Right lobe of liver (tissue), 6 donors: ENCODE results near the gene E2F1. TPM values are rescaled to one million over a fixed set of nuclear protein-coding genes. Genes with fewer than 3 reads are reported as not detected.

Experiments
- ATAC-seq, 4 donors: fragments of 200-7000 bp; cut with Tn5 transposase; one replicate each; pipeline ENCODE4 v1.9.1; 2020; ENCODE audit warnings: mild to moderate bottlenecking in 4 of 4, moderate library complexity in 4 of 4
- DNase-seq, 3 donors: peaks; one replicate each; pipeline ENCODE4 v3.0.0-alpha.2; 2020
- H3K27ac ChIP-seq, 3 donors: fragments of 200-600 bp; one replicate each; pipeline ENCODE4 v1.8.0; 2022
- H3K27me3 ChIP-seq, 2 donors: fragments of 200-600 bp; one replicate each; pipeline ENCODE4 v1.8.0; 2022
- H3K36me3 ChIP-seq, 4 donors: fragments of 200-600 bp; sonication (generic) in 1 of 4; one replicate each; pipeline versions ENCODE4 v1.5.1 to v1.8.0; 2017 to 2022; ENCODE audit warnings: control low read depth in 1 of 4
- H3K4me1 ChIP-seq, 4 donors: fragments of 200-600 bp; sonication (generic) in 1 of 4; one replicate each; pipeline versions ENCODE4 v1.5.1 to v1.8.0; 2017 to 2022; ENCODE audit warnings: control low read depth in 1 of 4
- H3K4me3 ChIP-seq, 3 donors: fragments of 200-600 bp; one replicate each; pipeline ENCODE4 v1.8.0; 2022
- H3K9me3 ChIP-seq, 4 donors: fragments of 200-600 bp; sonication (generic) in 1 of 4; one replicate each; pipeline versions ENCODE4 v1.5.1 to v1.8.0; 2017 to 2022; ENCODE audit warnings: control low read depth in 1 of 4
- POLR2A ChIP-seq: fragments of 450-650 bp; IDR thresholded peaks from one replicate; pipeline ENCODE4 v1.6.1; 2017; ENCODE audit warnings: antibody characterized with exemption, mild to moderate bottlenecking
- WGBS: methylation state at CpG from one replicate; pipeline ENCODE4 v1.1.6; 2018; ENCODE audit warnings: low coverage, low lambda C conversion rate; ENCODE audit not compliant: insufficient coverage; ENCODE audit errors: missing lambda C conversion rate; 5-methylcytosine and 5-hydroxymethylcytosine counted together
- intact Hi-C, 2 donors: fragments of 100-400 bp; cut with DNase I; formaldehyde crosslinking; loops; one replicate each; pipeline versions ENCODE4 v1.11.2 to v1.14.1; 2022
- total RNA-seq, 6 experiments: library from RNA; depleted of rRNA in 2 of 6; stranded (reverse); fragments of >200 nt in 2 of 6; fragmentation: NEBNext Ultra II Directional in 3 of 6; extraction: Animal tissue kit (Norgen Biotek cat#: 25700) in 3 of 6; gene quantifications; one replicate each; pipeline versions ENCODE4 v1.1.0 to v1.2.4, GENCODE V29; 2016 to 2023
- TF ChIP-seq, protein P1 (sequence below), 4 donors: fragments of 200-600 bp in 3 of 4; fragments of 450-650 bp in 1 of 4; IDR thresholded peaks; one replicate each; pipeline versions ENCODE4 v1.5.1 to v1.8.0; 2016 to 2022; ENCODE audit warnings: antibody characterized with exemption in 4 of 4, mild to moderate bottlenecking in 2 of 4
- donor health status: DM: no; HTN: yes; CAD: no.
- donor health status: DM: no; HTN: no; CAD: no.
- donor health status: DM: no; HTN: no; CAD: no.
- donor health status: DM: no; HTN: yes; CAD: no.
- donor health status: DM: no; HTN: yes; CAD: no.

E2F1 gene
- total RNA-seq, 6 experiments from 2014 or later, result 0.24 to 8.8 (median 0.77) TPM

DNA sequence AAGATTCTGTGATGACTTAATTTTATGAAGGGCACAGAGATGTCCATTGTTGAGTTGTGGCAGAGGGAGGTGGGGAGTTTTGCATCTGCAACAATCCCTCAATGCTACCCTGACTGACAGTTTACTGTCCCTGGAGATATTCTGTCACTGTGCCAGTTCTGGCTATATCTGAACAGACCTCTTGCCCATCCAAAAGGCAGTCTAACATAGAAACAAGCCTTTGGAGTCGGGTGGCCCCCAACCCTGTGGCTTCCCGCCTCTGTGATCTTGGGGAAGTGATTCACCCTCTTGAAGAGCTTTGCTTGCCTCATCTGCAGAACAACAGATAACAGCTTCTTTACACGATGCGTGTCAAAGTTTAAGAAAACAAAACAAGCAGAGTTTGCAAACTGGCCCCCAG, 3.8 kb upstream of the E2F1 start:
- H3K9me3 ChIP-seq, result no peaks in the 10 kb centered on the region
- no peak overlapping the region for H3K27ac ChIP-seq
- no peaks in the 10 kb centered on the region for H3K36me3 ChIP-seq
- no peak overlapping the region for H3K4me3 ChIP-seq
- TF ChIP-seq POLR2A, result no peak
- TF ChIP-seq, protein P1, sequence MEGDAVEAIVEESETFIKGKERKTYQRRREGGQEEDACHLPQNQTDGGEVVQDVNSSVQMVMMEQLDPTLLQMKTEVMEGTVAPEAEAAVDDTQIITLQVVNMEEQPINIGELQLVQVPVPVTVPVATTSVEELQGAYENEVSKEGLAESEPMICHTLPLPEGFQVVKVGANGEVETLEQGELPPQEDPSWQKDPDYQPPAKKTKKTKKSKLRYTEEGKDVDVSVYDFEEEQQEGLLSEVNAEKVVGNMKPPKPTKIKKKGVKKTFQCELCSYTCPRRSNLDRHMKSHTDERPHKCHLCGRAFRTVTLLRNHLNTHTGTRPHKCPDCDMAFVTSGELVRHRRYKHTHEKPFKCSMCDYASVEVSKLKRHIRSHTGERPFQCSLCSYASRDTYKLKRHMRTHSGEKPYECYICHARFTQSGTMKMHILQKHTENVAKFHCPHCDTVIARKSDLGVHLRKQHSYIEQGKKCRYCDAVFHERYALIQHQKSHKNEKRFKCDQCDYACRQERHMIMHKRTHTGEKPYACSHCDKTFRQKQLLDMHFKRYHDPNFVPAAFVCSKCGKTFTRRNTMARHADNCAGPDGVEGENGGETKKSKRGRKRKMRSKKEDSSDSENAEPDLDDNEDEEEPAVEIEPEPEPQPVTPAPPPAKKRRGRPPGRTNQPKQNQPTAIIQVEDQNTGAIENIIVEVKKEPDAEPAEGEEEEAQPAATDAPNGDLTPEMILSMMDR (IDR thresholded peaks at IDR 0.05), result no peak
- intact Hi-C loops, result no loop called here
- WGBS, result 34% methylated on average over 4 of the region's 4 CpGs
- H3K4me1 ChIP-seq, result peaks cover 0 to 3% (median 0%) of the 10 kb centered on the region in 4 donors
- no peak for DNase-seq
- no peaks in the 10 kb centered on the region for H3K27me3 ChIP-seq
- peak in 2 of 4 donors; percentile 9 to 18 for ATAC-seq

DNA sequence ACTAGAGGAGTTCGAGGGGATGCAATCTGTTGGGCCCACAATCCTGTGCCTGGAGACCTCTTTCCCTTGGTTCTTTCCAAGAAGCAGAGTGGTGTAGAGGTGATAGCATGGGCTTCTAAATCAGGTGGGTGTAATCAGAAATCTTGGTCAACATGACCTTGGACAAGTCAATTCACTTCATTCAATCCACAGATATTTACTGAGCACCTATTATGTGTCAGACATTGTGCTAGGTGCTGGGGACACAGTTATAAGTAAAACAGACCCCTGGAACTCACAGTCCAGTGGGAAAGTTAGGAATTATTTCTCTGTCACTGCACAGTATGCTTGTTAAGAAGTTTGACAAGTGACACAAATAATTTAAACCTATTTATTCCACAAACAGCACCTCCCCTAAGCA, 3.3 kb upstream of the E2F1 start:
- no peak overlapping the region for H3K27ac ChIP-seq
- intact Hi-C loops, result no loop called here
- ATAC-seq, result no peak

DNA sequence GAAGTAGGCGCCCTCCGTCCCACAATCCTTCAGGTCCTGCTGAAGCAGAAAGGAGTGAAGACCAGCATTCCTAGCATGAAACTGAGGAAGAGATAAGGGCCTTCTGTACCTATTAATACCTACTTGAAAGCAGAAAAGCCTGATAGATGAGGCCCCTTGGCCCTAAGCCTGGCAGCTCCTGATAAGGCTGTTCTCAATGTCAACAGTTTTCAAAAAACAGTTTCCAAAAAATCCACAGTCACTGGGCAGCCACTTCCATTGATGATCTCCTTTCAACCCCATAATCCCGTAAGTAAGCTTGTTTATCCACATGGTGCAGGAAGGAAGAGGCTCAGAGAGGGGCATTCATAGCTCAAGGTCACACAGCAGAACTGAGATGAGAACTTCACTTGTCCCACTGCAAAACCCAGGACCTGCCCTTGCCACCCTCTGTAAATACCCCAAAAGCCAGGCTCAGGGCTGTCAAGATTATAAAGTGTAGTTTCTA, 2.8 kb upstream of the E2F1 start:
- no peak for DNase-seq

More for the DNA sequence above, 3.3 kb upstream of the E2F1 start:
- TF ChIP-seq, protein P1 (IDR thresholded peaks at IDR 0.05), result no peak
- no peak for TF ChIP-seq POLR2A
- 80% methylated on average over 1 of the region's 1 CpG for WGBS
- Histone ChIP-seq H3K36me3 (no peaks in the 10 kb centered on the region), H3K9me3 (no peaks in the 10 kb centered on the region), H3K4me3 (no peak overlapping the region), H3K4me1 (peaks cover 0 to 3% (median 0%) of the 10 kb centered on the region in 4 donors), H3K27me3 (no peaks in the 10 kb centered on the region)
- no peak for DNase-seq

DNA sequence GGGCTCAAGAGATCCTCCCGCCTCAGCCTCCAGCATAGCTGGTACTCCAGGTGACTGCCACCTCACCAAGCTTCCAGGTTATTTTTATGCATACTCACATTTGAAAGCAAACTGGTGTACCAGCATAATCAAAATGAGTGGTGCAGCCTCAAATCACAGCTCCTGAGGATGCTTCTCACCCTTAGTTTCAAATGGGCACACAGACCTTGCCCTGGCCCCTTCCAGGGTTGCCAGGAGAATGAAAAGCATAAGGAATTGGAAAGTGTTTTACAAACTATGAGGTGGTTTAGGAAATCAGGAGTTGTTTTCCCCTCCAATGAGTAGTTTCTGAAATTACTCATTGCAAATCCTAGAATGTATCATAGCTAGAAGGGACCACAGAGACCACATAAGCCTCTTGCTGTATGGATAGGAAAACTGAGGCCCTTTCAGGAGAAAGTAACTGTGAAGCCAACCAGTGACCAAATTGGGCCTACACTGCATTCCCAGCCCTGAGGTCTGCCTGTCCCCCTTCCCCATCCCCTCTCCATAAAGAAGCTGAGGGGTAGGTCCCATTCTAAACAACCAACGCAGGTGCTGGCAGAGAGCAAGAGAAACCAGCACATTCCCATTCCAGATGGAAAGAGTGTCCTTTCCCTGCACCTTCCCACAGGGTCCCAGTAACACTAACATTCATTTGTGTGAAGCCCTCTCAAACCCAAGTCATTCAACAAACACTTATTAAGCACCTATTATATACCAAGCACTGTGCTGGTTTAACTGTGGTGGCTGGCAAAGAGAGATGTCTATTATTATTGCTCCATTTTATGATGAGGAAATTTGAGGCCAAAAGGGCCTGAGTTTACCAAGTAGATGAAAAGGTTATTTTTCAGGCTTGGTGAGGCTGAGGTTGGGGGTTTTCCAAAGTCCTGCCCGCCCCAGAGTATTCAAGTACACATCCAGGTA, 2.1 kb upstream of the E2F1 start:
- Histone ChIP-seq H3K4me1 (peaks cover 0 to 3% (median 0%) of the 10 kb centered on the region in 4 donors), H3K27ac (no peak overlapping the region), H3K27me3 (no peaks in the 10 kb centered on the region), H3K9me3 (no peaks in the 10 kb centered on the region), H3K4me3 (no peak overlapping the region), H3K36me3 (no peaks in the 10 kb centered on the region)
- WGBS, result 100% methylated on average over 2 of the region's 3 CpGs
- intact Hi-C loops, result no loop called here
- DNase-seq, result no peak
- no peak for ATAC-seq
- TF ChIP-seq, protein P1 (IDR thresholded peaks at IDR 0.05), result no peak
- TF ChIP-seq POLR2A, result no peak

More for the DNA sequence above, 2.8 kb upstream of the E2F1 start:
- Histone ChIP-seq H3K4me3 (no peak overlapping the region), H3K27me3 (no peaks in the 10 kb centered on the region), H3K9me3 (no peaks in the 10 kb centered on the region), H3K4me1 (peaks cover 0 to 3% (median 0%) of the 10 kb centered on the region in 4 donors), H3K27ac (no peak overlapping the region), H3K36me3 (no peaks in the 10 kb centered on the region)
- 83% methylated on average over 2 of the region's 3 CpGs for WGBS
- no peak for ATAC-seq
- intact Hi-C loops, result no loop called here
- TF ChIP-seq POLR2A, result no peak
- TF ChIP-seq, protein P1 (IDR thresholded peaks at IDR 0.05), result no peak
